SK-N-SH treated with all-trans-retinoic acid at 6 μM for 48 hours (cell line): Measurements from ENCODE around the gene DENND1A.

ENCODE experiments used
- ARNTL ChIP-seq: fragments of 450-650 bp; formaldehyde crosslinking; IDR thresholded peaks from 2 replicates; pipeline ENCODE4 v1.5.0; 2020; ENCODE audit warnings: low read depth, mild to moderate bottlenecking, moderate library complexity, borderline replicate concordance
- CREB5 ChIP-seq: fragments of 250-450 bp; sonication (Bioruptor Pico); IDR thresholded peaks from 2 replicates; pipeline ENCODE4 v1.5.1; 2020; ENCODE audit warnings: low read depth, mild to moderate bottlenecking, moderate library complexity
- RARB ChIP-seq: fragments of 250-450 bp; sonication (Bioruptor Pico); IDR thresholded peaks from 2 replicates; pipeline ENCODE4 v1.8.0; 2021; ENCODE audit warnings: mild to moderate bottlenecking, moderate library complexity
- TCF4 ChIP-seq: fragments of 250-450 bp; sonication (Bioruptor Pico); IDR thresholded peaks from 2 replicates; pipeline ENCODE4 v1.8.0; 2021; ENCODE audit warnings: mild to moderate bottlenecking, moderate library complexity, borderline replicate concordance
- TOX ChIP-seq: fragments of 250-450 bp; sonication (Bioruptor Pico); IDR thresholded peaks from 2 replicates; pipeline ENCODE4 v1.8.0; 2021; ENCODE audit warnings: mild to moderate bottlenecking, moderate library complexity, borderline replicate concordance
- ZFP30 ChIP-seq: fragments of 450-650 bp; formaldehyde crosslinking; IDR thresholded peaks from 2 replicates; pipeline ENCODE4 v1.5.0; 2022; ENCODE audit warnings: mild to moderate bottlenecking, moderate library complexity
- ZNF565 ChIP-seq: fragments of 450-650 bp; formaldehyde crosslinking; conservative IDR thresholded peaks from 2 replicates; pipeline ENCODE4 v1.5.0; 2020; ENCODE audit warnings: low read depth, mild to moderate bottlenecking, moderate library complexity
- ZNF8 ChIP-seq: fragments of 450-650 bp; formaldehyde crosslinking; IDR thresholded peaks from 2 replicates; pipeline ENCODE4 v1.5.0; 2020; ENCODE audit warnings: mild to moderate bottlenecking, moderate library complexity

GRCh38 chr9:123421801-123422455, 508.0 kb downstream of the DENND1A start:
- TF ChIP-seq ZNF565 (CRISPR knock-in tag) (no peak), TCF4 (no peak), ZFP30 (CRISPR knock-in tag) (no peak), RARB (CRISPR knock-in tag) (no peak), TOX (CRISPR knock-in tag) (no peak), ARNTL (CRISPR knock-in tag) (no peak), CREB5 (no peak), ZNF8 (CRISPR knock-in tag) (no peak)
